LNCaP clone FGC (cell line): ENCODE results near the gene CHST15.

Experiments
- DNase-seq: peaks from one replicate; pipeline ENCODE4 v3.0.0-alpha.2; 2011; ENCODE audit warnings: low read depth
- H3K4me3 ChIP-seq: 2 replicates; pipeline ENCODE4 v1.5.1; 2011; ENCODE audit warnings: mild to moderate bottlenecking, low read depth, low read length, control low read depth
- TF ChIP-seq, protein P1 (sequence below): IDR thresholded peaks from 2 replicates; pipeline ENCODE4 v1.5.1; 2012; ENCODE audit warnings: mild to moderate bottlenecking; ENCODE audit not compliant: control insufficient read depth, insufficient read depth; ENCODE audit errors: extremely low read depth

The CHST15 gene

DNA sequence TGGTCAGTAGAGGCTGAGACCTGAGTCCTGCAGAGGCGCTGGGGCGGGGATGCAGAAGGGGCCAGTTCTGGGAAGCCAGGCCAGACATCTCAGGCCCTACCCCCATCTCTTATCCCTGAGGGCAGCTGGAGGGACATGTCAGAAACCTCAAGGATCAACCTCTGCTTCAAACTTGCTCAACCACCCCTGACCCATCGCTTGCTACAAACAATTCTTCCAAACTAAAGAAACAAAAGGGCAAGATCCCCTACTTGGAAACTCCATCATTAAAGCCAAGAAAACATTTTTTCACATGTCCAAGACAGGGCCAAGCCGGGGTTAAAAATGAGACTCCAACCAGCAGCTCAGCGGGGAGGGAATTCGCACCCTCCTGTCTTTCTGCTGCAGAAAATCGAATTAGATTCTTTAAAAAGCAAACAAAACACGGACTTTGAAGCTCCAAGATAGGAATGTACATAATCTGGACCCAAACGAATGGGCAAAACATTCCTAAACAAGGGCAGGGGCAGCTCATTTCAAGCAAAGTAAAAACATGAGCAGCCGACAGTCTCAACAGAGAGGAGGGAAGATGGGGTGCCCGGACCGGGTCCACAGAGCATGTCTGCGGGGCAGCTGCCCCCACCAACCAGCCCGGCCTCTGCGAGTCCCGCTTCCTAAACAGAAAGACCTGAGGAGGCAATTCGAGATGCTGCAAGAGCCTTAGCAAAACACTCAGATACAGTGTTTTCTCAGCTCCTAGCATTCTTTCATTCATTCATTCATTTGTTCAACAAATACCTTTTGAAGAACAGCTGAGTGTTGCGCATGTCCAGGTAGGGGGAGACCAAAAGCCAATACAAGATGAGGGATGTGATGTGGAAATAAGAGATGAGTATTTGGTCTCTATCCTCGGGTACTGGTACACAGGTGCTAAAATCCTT, 44.8 kb downstream of the CHST15 start:
- no peak for DNase-seq
- TF ChIP-seq, protein P1, sequence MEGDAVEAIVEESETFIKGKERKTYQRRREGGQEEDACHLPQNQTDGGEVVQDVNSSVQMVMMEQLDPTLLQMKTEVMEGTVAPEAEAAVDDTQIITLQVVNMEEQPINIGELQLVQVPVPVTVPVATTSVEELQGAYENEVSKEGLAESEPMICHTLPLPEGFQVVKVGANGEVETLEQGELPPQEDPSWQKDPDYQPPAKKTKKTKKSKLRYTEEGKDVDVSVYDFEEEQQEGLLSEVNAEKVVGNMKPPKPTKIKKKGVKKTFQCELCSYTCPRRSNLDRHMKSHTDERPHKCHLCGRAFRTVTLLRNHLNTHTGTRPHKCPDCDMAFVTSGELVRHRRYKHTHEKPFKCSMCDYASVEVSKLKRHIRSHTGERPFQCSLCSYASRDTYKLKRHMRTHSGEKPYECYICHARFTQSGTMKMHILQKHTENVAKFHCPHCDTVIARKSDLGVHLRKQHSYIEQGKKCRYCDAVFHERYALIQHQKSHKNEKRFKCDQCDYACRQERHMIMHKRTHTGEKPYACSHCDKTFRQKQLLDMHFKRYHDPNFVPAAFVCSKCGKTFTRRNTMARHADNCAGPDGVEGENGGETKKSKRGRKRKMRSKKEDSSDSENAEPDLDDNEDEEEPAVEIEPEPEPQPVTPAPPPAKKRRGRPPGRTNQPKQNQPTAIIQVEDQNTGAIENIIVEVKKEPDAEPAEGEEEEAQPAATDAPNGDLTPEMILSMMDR = no peak
- no peak overlapping the region for H3K4me3 ChIP-seq

DNA sequence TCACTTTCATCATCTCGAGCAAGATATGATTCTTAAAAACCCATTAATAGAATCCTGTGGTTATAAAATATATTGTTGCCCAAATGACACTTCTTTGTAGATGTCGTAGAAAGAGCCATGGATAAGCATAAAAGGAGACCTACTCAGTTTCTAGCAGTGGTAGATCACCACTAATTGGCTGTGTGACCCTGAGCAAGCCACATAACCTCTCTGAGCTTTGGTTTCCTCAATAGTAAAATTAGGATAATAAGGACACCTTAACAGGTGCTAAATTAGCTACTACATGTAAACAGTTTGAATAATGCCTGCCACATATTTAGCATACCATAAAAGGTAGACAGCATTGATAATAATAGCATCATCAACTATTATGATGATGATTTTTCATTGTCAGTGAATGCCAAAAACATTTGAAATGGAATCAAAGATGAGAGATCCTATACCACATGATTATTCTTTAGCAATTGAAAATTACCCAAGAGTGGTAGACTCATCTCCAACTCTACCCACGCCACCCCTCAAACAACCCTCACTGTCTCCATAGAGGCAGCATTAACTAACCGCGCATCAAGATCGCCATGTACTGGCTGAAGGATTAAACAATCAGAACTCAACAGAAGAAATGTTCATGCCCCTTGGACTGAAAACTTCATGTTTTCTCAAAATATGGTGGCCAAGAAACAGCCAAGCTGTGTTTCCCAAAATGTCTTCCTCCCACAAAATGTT, 45.8 kb downstream of the CHST15 start:
- no peak for DNase-seq
- TF ChIP-seq, protein P1 = no peak
- H3K4me3 ChIP-seq = no peak overlapping the region

DNA sequence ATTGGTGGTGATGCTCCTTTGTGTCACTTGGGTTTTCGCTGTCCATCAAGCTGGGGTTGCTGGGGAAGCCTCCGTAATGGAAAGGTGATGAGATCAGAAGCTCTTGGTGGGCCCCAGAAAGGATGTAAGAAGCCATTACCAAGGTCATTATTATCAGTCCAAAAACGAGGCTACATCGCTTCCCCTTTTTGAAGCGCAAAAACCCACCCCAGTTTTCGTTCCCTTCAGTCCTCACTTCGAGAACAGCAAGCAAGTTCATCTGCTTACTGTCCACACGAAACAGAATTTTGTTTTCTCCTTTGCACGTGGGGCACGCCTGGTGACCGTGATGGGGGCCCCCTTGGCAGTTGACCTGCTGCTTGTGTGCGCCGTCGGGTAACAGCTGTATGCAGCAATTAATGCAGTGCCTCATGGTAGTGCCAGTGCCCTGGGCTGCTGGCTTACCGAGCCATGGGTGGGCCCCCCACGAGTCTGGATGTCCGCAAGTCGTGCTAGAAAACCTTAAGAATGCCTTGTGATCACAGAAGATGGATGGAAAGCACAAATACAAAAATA, 47.5 kb downstream of the CHST15 start:
- DNase-seq = no peak
- no peak overlapping the region for H3K4me3 ChIP-seq
- TF ChIP-seq, protein P1 = no peak

DNA sequence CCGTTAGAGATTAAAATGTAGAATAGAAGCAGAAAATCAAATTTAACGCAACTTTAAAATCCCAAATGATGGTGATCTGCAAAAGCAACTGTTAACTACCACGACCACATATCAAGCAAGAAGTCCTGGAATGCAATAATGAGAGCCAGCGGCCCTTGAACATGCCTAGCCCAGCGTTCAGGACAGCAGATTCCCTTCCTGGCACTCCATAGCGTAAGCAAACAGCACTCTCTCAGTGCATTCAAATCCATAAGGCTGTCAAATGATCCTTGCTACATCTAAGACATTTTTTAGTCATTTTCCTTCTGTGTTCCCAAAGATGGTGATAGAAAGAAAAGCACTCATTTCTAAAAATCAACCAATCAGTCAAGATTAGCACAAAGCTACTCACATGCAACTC, 48.1 kb downstream of the CHST15 start:
- TF ChIP-seq, protein P1 = no peak
- no peak for DNase-seq
- no peak overlapping the region for H3K4me3 ChIP-seq

DNA sequence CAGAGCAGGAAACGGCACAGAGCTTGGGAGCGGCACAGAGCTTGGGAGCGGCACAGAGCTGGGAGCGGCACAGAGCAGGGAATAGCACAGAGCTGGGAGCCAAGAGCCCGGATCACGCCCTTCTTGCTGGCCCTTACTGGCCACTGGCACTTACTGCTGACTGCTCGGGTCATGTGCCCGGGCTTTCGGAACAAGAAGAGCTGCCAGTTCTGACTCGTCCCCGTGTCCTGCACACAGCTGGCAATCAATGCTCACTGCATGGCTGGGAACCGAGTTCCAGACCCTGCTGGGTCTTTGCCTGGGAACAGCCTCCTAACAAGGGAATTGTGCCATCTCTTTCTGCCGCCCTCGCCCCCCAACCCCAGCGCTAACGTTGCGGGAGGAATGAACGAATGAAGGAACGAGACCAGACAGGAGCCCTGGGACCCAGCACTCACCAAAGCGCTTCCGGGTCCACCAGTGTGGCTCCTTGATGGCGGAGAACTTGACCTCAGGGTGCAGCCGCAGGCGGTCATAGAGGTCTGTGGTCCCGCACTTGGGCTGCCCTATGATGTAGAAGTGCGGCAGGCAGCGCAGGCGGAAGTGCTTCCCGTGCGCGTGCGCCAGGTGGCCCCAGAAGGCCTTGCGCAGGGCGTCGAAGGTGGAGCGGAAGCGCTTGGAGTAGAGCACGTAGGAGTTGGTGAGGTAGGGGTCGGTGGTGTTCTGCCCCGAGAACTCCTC, 49.1 kb downstream of the CHST15 start:
- TF ChIP-seq, protein P1 = no peak

DNA sequence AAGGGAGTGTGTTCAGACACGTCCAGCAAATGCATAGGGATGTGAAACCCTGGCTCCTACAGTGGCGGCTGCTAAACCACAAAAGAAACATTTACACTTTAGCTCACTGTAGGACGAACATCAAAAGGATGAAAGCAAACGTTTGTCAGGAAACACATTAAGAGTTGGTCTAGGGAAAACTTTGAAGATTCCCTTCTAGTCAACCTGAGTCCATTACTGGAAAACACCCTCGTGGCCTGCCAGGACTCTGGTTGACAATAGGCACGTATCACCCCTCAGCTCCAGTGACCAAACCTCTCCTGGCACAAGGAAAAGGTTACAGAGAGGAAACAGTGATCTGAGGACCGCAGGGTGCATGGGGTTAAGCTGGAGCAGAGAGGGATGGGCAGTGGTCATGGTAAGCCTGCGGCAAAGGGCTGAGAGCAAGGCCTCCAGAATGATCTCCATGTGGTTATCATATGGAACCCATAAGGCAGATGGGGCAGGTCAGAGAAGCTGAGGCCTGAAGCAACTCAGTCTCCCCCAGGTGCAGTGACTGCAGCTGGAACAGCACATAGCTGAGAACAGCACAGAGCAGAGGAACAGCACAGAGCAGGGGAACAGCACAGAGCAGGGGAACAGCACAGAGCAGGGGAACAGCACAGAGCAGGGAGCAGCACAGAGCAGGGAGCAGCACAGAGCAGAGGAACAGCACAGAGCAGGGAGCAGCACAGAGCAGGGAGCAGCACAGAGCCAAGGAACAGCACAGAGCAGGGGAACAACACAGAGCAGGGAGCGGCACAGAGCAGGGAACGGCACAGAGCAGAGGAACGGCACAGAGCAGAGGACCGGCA, 49.9 kb downstream of the CHST15 start:
- no peak for DNase-seq
- H3K4me3 ChIP-seq = no peak overlapping the region

More for the DNA sequence above, 49.1 kb downstream of the CHST15 start:
- H3K4me3 ChIP-seq = no peak overlapping the region
- no peak for DNase-seq

More for the DNA sequence above, 49.9 kb downstream of the CHST15 start:
- TF ChIP-seq, protein P1 = no peak
